Esophagus squamous epithelium (tissue), 4 donors: ENCODE measurements around the gene PLCB2.

Experiments
- POLR2A ChIP-seq, 4 donors: fragments of 450-650 bp; IDR thresholded peaks; one replicate each; pipeline ENCODE4 v1.6.1; 2017; ENCODE audit warnings: antibody characterized with exemption in 4 of 4, mild to moderate bottlenecking in 4 of 4, moderate library complexity in 3 of 4
- TF ChIP-seq, protein P1 (sequence below), 6 experiments: fragments of 450-650 bp in 4 of 6; fragments of 200-600 bp in 2 of 6; sonication (generic) in 2 of 6; IDR thresholded peaks; one replicate each; pipeline ENCODE4 v1.5.1; 2016 to 2019; ENCODE audit warnings: antibody characterized with exemption in 6 of 6, mild to moderate bottlenecking in 4 of 6, moderate library complexity in 4 of 6

DNA sequence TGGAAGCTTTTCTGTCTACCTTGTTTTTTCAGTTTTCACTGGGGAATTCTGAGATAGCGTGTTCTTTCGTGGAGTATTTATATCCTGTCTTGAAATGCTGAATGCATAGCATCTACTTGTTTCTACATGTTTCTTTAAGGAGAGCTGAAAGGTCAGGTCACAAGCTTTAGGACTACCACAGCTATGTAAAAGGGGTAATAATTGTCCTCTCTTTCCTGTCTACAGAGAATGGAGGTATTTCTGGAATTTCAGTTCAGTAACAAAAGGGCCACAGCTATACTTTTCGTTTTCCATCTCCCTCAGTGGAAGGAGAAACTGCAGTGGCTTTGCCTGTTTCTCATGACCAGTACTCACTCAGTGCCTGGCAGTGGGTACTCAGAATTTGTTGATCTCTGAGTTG lies 20.4 kb upstream of the PLCB2 start:
- TF ChIP-seq, protein P1, sequence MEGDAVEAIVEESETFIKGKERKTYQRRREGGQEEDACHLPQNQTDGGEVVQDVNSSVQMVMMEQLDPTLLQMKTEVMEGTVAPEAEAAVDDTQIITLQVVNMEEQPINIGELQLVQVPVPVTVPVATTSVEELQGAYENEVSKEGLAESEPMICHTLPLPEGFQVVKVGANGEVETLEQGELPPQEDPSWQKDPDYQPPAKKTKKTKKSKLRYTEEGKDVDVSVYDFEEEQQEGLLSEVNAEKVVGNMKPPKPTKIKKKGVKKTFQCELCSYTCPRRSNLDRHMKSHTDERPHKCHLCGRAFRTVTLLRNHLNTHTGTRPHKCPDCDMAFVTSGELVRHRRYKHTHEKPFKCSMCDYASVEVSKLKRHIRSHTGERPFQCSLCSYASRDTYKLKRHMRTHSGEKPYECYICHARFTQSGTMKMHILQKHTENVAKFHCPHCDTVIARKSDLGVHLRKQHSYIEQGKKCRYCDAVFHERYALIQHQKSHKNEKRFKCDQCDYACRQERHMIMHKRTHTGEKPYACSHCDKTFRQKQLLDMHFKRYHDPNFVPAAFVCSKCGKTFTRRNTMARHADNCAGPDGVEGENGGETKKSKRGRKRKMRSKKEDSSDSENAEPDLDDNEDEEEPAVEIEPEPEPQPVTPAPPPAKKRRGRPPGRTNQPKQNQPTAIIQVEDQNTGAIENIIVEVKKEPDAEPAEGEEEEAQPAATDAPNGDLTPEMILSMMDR (IDR thresholded peaks at IDR 0.05) = no peak
- TF ChIP-seq POLR2A (IDR thresholded peaks at IDR 0.05) = no peak
